DND-41 (cell line): ENCODE measurements around the gene CLCNKB.

Source experiments
- ATAC-seq: fragments of 200-7000 bp; cut with Tn5 transposase; 3 replicates; pipeline ENCODE4 v1.9.1; 2021; ENCODE audit warnings: low read depth; ENCODE audit not compliant: insufficient read depth
- DNase-seq: peaks from one replicate; pipeline ENCODE4 v3.0.0-alpha.2; 2020
- H2AFZ ChIP-seq: 2 replicates; pipeline ENCODE4 v1.6.0; 2012; ENCODE audit warnings: low read depth, low read length
- H3K27ac ChIP-seq: 2 replicates; pipeline ENCODE4 v1.5.1; 2012; ENCODE audit warnings: low read length, inconsistent platforms
- H3K27me3 ChIP-seq: fragments of 200-600 bp; sonication (generic); 2 replicates; pipeline ENCODE4 v1.6.0; 2012; ENCODE audit warnings: low read length, mild to moderate bottlenecking, inconsistent platforms; ENCODE audit not compliant: insufficient read depth, poor library complexity
- H3K36me3 ChIP-seq: 2 replicates; pipeline ENCODE4 v1.5.1; 2012; ENCODE audit warnings: low read length, inconsistent platforms; ENCODE audit not compliant: insufficient read depth
- H3K4me1 ChIP-seq: 2 replicates; pipeline ENCODE4 v1.5.1; 2012; ENCODE audit warnings: mild to moderate bottlenecking, low read length; ENCODE audit not compliant: insufficient read depth
- H3K4me2 ChIP-seq: 2 replicates; pipeline ENCODE4 v1.6.0; 2012; ENCODE audit warnings: mild to moderate bottlenecking, moderate library complexity, low read length, inconsistent platforms; ENCODE audit not compliant: insufficient read depth
- H3K4me3 ChIP-seq, 2 experiments: fragments of 200-600 bp in 1 of 2; shearing (Covaris generic) in 1 of 2; 2 replicates each; pipeline ENCODE4 v1.5.1; 2012 to 2016; ENCODE audit warnings: inconsistent platforms in 2 of 2, low read length in 2 of 2, mild to moderate bottlenecking in 2 of 2, low read depth in 1 of 2, moderate library complexity in 1 of 2
- H3K79me2 ChIP-seq: 2 replicates; pipeline ENCODE4 v1.6.0; 2012; ENCODE audit warnings: low read length, inconsistent platforms; ENCODE audit not compliant: insufficient read depth
- H3K9ac ChIP-seq: 2 replicates; pipeline ENCODE4 v1.6.0; 2012; ENCODE audit warnings: low read depth, mild to moderate bottlenecking, inconsistent platforms, low read length, moderate library complexity
- H3K9me3 ChIP-seq: 2 replicates; pipeline ENCODE4 v1.5.1; 2012; ENCODE audit warnings: low read length, moderate library complexity, mild to moderate bottlenecking, inconsistent platforms; ENCODE audit not compliant: insufficient read depth, severe bottlenecking
- H4K20me1 ChIP-seq: 2 replicates; pipeline ENCODE4 v1.6.0; 2012; ENCODE audit warnings: low read length; ENCODE audit not compliant: insufficient read depth
- CTCF ChIP-seq: IDR thresholded peaks from 2 replicates; pipeline ENCODE4 v1.5.1; 2012; ENCODE audit warnings: borderline replicate concordance, low read length, moderate library complexity, mild to moderate bottlenecking; ENCODE audit not compliant: poor library complexity, severe bottlenecking; ENCODE audit errors: extremely low read depth
- EZH2 ChIP-seq: IDR thresholded peaks from 3 replicates; pipeline ENCODE4 v1.6.1; 2012; ENCODE audit warnings: borderline replicate concordance, low read depth, mild to moderate bottlenecking, moderate library complexity, low read length, inconsistent platforms; ENCODE audit not compliant: severe bottlenecking

CLCNKB gene

GRCh38 chr1:16090076-16090826, 46.7 kb downstream of the CLCNKB start:
- H2AFZ ChIP-seq, result no peak overlapping the region
- DNase-seq, result no peak
- H3K9me3 ChIP-seq, result no peaks in the 10 kb centered on the region
- H3K4me2 ChIP-seq, result no peak overlapping the region
- no peaks in the 10 kb centered on the region for H3K4me1 ChIP-seq
- H3K27me3 ChIP-seq, result no peaks in the 10 kb centered on the region
- H3K4me3 ChIP-seq, result no peak overlapping the region
- no peaks in the 10 kb centered on the region for H3K36me3 ChIP-seq
- ATAC-seq, result no peak
- TF ChIP-seq EZH2 (no peak), CTCF (no peak)
- H3K27ac ChIP-seq, result no peak overlapping the region
- no peak overlapping the region for H3K9ac ChIP-seq
- H3K79me2 ChIP-seq, result no peaks in the 10 kb centered on the region
- peaks cover 8% of the 10 kb centered on the region; the same call in 1 of the 2 replicates for H4K20me1 ChIP-seq

GRCh38 chr1:16091296-16091695, 47.7 kb downstream of the CLCNKB start:
- H3K4me3 ChIP-seq, result no peak overlapping the region
- H3K4me1 ChIP-seq, result no peaks in the 10 kb centered on the region
- H3K36me3 ChIP-seq, result no peaks in the 10 kb centered on the region
- no peaks in the 10 kb centered on the region for H3K9me3 ChIP-seq
- H3K4me2 ChIP-seq, result no peak overlapping the region
- no peak for DNase-seq
- peaks cover 8% of the 10 kb centered on the region; the same call in 1 of the 2 replicates for H4K20me1 ChIP-seq
- no peak overlapping the region for H3K27ac ChIP-seq
- H3K79me2 ChIP-seq, result no peaks in the 10 kb centered on the region
- no peak overlapping the region for H2AFZ ChIP-seq
- ATAC-seq, result no peak
- H3K9ac ChIP-seq, result no peak overlapping the region
- TF ChIP-seq CTCF, result no peak
- no peak for TF ChIP-seq EZH2
- H3K27me3 ChIP-seq, result no peaks in the 10 kb centered on the region

- Histone ChIP-seq H3K27ac (no peak overlapping the region), H3K27me3 (no peaks in the 10 kb centered on the region), H3K4me2 (no peak overlapping the region), H3K9me3 (no peaks in the 10 kb centered on the region), H3K9ac (no peak overlapping the region), H3K79me2 (no peaks in the 10 kb centered on the region), H4K20me1 (peaks cover 8% of the 10 kb centered on the region; the same call in 1 of the 2 replicates), H3K4me1 (no peaks in the 10 kb centered on the region), H3K36me3 (no peaks in the 10 kb centered on the region), H2AFZ (no peak overlapping the region), H3K4me3 (no peak overlapping the region)
- no peak for DNase-seq
- ATAC-seq, result no peak
- no peak for TF ChIP-seq EZH2
- TF ChIP-seq CTCF, result no peak
These were observed 48.7 kb downstream of the CLCNKB start for GRCh38 chr1:16092097-16092922.
